ENCODE results near the gene GHITM.
"Not testable (repeated sequence)": the region's sequence is repeated elsewhere in the genome, so short reads cannot be mapped to it uniquely, and the experiment has no call there.

Gene GHITM

GRCh38 chr10:84148006-84148597 lies 8.8 kb downstream of the GHITM start:
- not testable (repeated sequence) for DNase-seq

GRCh38 chr10:84149854-84150253 lies 10.5 kb downstream of the GHITM start:
- no peak for DNase-seq

GRCh38 chr10:84152769-84153168 lies 13.5 kb downstream of the GHITM start:
- DNase-seq, result no peak

GRCh38 chr10:84155521-84155920 lies 16.2 kb downstream of the GHITM start:
- DNase-seq, result no peak

- no peak for DNase-seq
These were observed 16.7 kb downstream of the GHITM start for GRCh38 chr10:84156009-84156408.

GRCh38 chr10:84156768-84157167 lies 17.5 kb downstream of the GHITM start:
- DNase-seq, result no peak

GRCh38 chr10:84158061-84158460 lies 18.8 kb downstream of the GHITM start:
- no peak for DNase-seq

- DNase-seq, result no peak
These were observed 19.2 kb downstream of the GHITM start for GRCh38 chr10:84158550-84158949.

GRCh38 chr10:84159076-84159685 lies 19.9 kb downstream of the GHITM start:
- no peak for DNase-seq

GRCh38 chr10:84160663-84161362 lies 21.5 kb downstream of the GHITM start:
- no peak for DNase-seq

- no peak for DNase-seq
These were observed 24.7 kb downstream of the GHITM start for GRCh38 chr10:84163996-84164395.

- no peak for DNase-seq
These were observed 25.1 kb downstream of the GHITM start for GRCh38 chr10:84164442-84164841.

GRCh38 chr10:84166620-84167288 lies 27.4 kb downstream of the GHITM start:
- no peak for DNase-seq

GRCh38 chr10:84167289-84167653 lies 28.0 kb downstream of the GHITM start:
- DNase-seq, result not testable (repeated sequence)

GRCh38 chr10:84168382-84168781 lies 29.1 kb downstream of the GHITM start:
- DNase-seq, result not testable (repeated sequence)

- not testable (repeated sequence) for DNase-seq
These were observed 31.9 kb downstream of the GHITM start for GRCh38 chr10:84171237-84171636.

- not testable (repeated sequence) for DNase-seq
These were observed 32.6 kb downstream of the GHITM start for GRCh38 chr10:84171700-84172466.

GRCh38 chr10:84172467-84173356 lies 33.4 kb downstream of the GHITM start:
- DNase-seq, result no peak

- no peak for DNase-seq
These were observed 34.2 kb downstream of the GHITM start, which contains the start of gene GPR15LG for GRCh38 chr10:84173501-84173929. Gene GPR15LG, plus strand, starts transcription at chr10:84173801. Its CDS starts 51 bp downstream, at chr10:84173852.

GRCh38 chr10:84175436-84175835 lies 36.1 kb downstream of the GHITM start:
- DNase-seq, result no peak

- no peak for DNase-seq
These were observed 37.0 kb downstream of the GHITM start for GRCh38 chr10:84176351-84176750.
